Activated naive CD4-positive, alpha-beta T cell (primary cell): ENCODE measurements around the gene KIAA1210.

Source experiments
- DNase-seq, 4 experiments: peaks; one replicate each; lab custom pipeline; 2025; lab: John Stamatoyannopoulos, UW

Gene KIAA1210

GRCh38 chrX:119090627-119091026, 37.0 kb downstream of the KIAA1210 start:
- DNase-seq: no peak

GRCh38 chrX:119089619-119090018, 38.0 kb downstream of the KIAA1210 start:
- DNase-seq: no peak

- DNase-seq: no peak
Measured at GRCh38 chrX:119087121-119087520, 40.5 kb downstream of the KIAA1210 start.

GRCh38 chrX:119084766-119085165, 42.8 kb downstream of the KIAA1210 start:
- no peak for DNase-seq

GRCh38 chrX:119082278-119082677, 45.3 kb downstream of the KIAA1210 start:
- no peak for DNase-seq

GRCh38 chrX:119075270-119076025, 52.2 kb downstream of the KIAA1210 start:
- DNase-seq: no peak

GRCh38 chrX:119073911-119074310, 53.7 kb downstream of the KIAA1210 start:
- no peak for DNase-seq

GRCh38 chrX:119073200-119073905, 54.3 kb downstream of the KIAA1210 start:
- no peak for DNase-seq

- DNase-seq: no peak
Measured at GRCh38 chrX:119072744-119073143, 54.9 kb downstream of the KIAA1210 start, which contains the start of gene CT47C1. Gene CT47C1, plus strand, starts transcription at chrX:119072993. Its CDS starts 233 bp downstream, at chrX:119073226.

GRCh38 chrX:119071381-119071780, 56.2 kb downstream of the KIAA1210 start:
- DNase-seq: no peak

- DNase-seq: no peak
Measured at GRCh38 chrX:119069762-119070161, 57.9 kb downstream of the KIAA1210 start.

GRCh38 chrX:119069128-119069527, 58.5 kb downstream of the KIAA1210 start:
- no peak for DNase-seq

GRCh38 chrX:119067023-119067739, 60.4 kb downstream of the KIAA1210 start:
- DNase-seq: peak in 1 of 4 experiments; percentile 8

GRCh38 chrX:119063428-119063827, 64.2 kb downstream of the KIAA1210 start:
- no peak for DNase-seq

GRCh38 chrX:119062750-119063374, 64.8 kb downstream of the KIAA1210 start:
- no peak for DNase-seq

- no peak for DNase-seq
Measured at GRCh38 chrX:119055687-119056086, 71.9 kb downstream of the KIAA1210 start.

- no peak for DNase-seq
Measured at GRCh38 chrX:119045884-119046283, 81.7 kb downstream of the KIAA1210 start.

- DNase-seq: no peak
Measured at GRCh38 chrX:119042996-119043395, 84.6 kb downstream of the KIAA1210 start.

GRCh38 chrX:119042040-119042439, 85.6 kb downstream of the KIAA1210 start:
- DNase-seq: no peak

GRCh38 chrX:119041175-119041574, 86.4 kb downstream of the KIAA1210 start:
- DNase-seq: no peak

GRCh38 chrX:119040432-119040831, 87.2 kb downstream of the KIAA1210 start:
- DNase-seq: no peak
